Measurements from ENCODE around the gene HHAT. TPM values are rescaled to one million over a fixed set of nuclear protein-coding genes. Genes with fewer than 3 reads are reported as not detected.

Gene HHAT
- total RNA-seq, 1 donor from 2014 or later: 11.8 TPM

DNA sequence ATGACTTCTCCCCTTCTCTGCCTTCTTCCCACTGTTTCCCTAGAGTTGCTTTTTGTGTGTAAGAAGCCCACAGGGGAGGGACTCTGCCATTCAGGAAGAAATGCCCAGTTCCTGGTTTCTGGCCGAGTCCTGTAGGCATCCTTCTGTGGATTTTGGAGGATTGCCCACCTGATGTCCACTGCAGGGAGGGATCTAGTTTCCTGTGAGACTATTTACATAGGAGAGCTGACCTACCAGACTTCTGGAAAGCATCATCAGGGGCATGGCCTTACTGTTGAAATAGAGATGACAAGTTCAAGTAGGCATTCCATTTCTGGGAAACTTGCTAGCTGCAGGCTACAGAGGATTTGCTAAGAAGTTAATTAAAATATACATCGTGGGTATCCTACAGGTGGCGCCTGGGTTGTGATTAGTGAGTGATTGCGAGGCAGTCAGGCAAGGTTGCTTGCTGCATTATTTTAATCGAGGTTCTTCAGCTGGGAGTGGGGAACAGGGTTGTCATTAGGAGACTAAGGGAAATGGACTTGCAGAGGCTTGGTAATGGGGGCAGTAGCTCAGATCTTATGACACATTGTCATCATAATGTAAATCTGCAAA is 148.7 kb downstream of the HHAT start:
- Histone ChIP-seq H3K4me1 (no peaks in the 10 kb centered on the region), H3K9me3 (no peaks in the 10 kb centered on the region), H3K36me3 (no peaks in the 10 kb centered on the region), H3K27ac (no peak overlapping the region), H3K4me3 (no peak overlapping the region), H3K27me3 (no peaks in the 10 kb centered on the region)
- TF ChIP-seq POLR2AphosphoS5 (IDR thresholded peaks at IDR 0.05; ENCODE audit: insufficient read depth in 1 of 2, low read depth in 1 of 2): no peak
- no peak for TF ChIP-seq CTCF (IDR thresholded peaks at IDR 0.05)
- no peak for TF ChIP-seq POLR2A (IDR thresholded peaks at IDR 0.05)
- DNase-seq (ENCODE audit: extremely low spot score in 2 of 2): no peak
- intact Hi-C loops (cut with DNase I): no loop called here

DNA sequence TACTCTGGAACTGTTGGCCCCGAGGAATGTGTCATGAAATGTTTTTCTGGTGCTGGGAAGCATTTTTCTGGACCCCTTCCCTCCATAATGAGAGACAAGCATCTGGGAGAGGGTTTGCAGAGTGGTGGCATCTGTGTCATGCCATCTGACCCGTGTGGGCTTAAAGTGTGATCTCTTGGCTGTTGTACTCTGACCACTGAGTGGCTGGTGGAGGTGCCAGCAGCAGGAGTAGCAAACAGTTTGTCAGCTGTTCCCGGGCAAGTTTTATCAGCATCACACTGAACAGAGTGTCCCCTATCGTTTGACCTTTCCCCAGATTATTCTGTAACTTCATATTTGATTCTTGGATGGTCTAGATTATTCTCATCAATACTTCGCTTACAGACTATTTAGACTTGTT is 150.1 kb downstream of the HHAT start:
- intact Hi-C loops (cut with DNase I): no loop called here
- TF ChIP-seq CTCF (IDR thresholded peaks at IDR 0.05) (no peak), POLR2A (IDR thresholded peaks at IDR 0.05) (no peak), POLR2AphosphoS5 (IDR thresholded peaks at IDR 0.05; ENCODE audit: insufficient read depth in 1 of 2, low read depth in 1 of 2) (no peak)
- no peaks in the 10 kb centered on the region for H3K27me3 ChIP-seq
- no peaks in the 10 kb centered on the region for H3K9me3 ChIP-seq
- DNase-seq (ENCODE audit: extremely low spot score in 2 of 2): no peak
- no peak overlapping the region for H3K27ac ChIP-seq
- H3K36me3 ChIP-seq: no peaks in the 10 kb centered on the region
- H3K4me1 ChIP-seq: no peaks in the 10 kb centered on the region
- no peak overlapping the region for H3K4me3 ChIP-seq

- H3K4me3 ChIP-seq: no peak overlapping the region
- intact Hi-C loops (cut with DNase I): no loop called here
Observed at GRCh38 chr1:210482491-210482890, 153.8 kb downstream of the HHAT start.

DNA sequence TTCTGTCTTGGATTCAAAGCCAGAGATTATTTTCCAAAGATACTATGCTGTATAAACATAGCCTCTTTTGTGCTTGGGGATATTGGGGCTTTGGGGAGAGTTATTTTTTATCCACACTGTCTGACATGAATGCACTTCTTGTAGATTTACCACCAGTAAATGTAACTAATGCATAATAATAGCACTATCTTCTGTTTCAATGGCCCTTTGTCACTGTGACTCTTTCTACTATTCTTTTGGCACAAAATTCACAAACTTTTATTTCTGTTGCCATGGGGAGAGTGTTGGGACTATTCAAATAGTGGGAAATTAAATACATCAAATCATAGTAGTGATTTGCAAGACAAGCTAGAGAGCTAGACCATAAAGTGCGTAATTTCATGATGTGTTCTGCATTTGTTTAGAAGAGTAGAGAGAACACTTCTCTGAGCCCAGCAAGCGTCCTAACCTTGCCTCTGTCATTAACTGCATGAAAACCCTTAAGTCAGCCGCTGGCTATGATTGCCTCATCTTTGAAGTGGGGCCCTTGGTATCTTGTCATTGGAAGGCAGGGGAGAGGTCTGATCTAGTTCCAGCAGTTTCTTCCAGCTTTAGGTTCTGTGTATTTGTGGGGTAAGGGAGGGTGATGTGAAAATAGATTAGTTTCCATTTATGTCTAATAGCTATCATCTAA is 154.4 kb downstream of the HHAT start:
- no peak overlapping the region for H3K4me3 ChIP-seq

More at GRCh38 chr1:210482491-210482890, 153.8 kb downstream of the HHAT start:
- TF ChIP-seq POLR2A (IDR thresholded peaks at IDR 0.05) (no peak), POLR2AphosphoS5 (IDR thresholded peaks at IDR 0.05; ENCODE audit: insufficient read depth in 1 of 2, low read depth in 1 of 2) (no peak), CTCF (IDR thresholded peaks at IDR 0.05) (no peak)
- no peaks in the 10 kb centered on the region for H3K9me3 ChIP-seq
- H3K4me1 ChIP-seq: no peaks in the 10 kb centered on the region
- H3K36me3 ChIP-seq: no peaks in the 10 kb centered on the region
- no peaks in the 10 kb centered on the region for H3K27me3 ChIP-seq
- no peak overlapping the region for H3K27ac ChIP-seq
- DNase-seq (ENCODE audit: extremely low spot score in 2 of 2): no peak

More for the DNA sequence above, 154.4 kb downstream of the HHAT start:
- DNase-seq (ENCODE audit: extremely low spot score in 2 of 2): no peak
- Histone ChIP-seq H3K4me1 (no peaks in the 10 kb centered on the region), H3K27me3 (no peaks in the 10 kb centered on the region), H3K36me3 (no peaks in the 10 kb centered on the region), H3K27ac (no peak overlapping the region), H3K9me3 (no peaks in the 10 kb centered on the region)
- TF ChIP-seq POLR2AphosphoS5 (IDR thresholded peaks at IDR 0.05; ENCODE audit: insufficient read depth in 1 of 2, low read depth in 1 of 2) (no peak), CTCF (IDR thresholded peaks at IDR 0.05) (no peak), POLR2A (IDR thresholded peaks at IDR 0.05) (no peak)
- intact Hi-C loops (cut with DNase I): no loop called here

Measured in vagina (tissue), 2 donors.